AG08396 (cell line): ENCODE data around the gene TNS3.
"Not testable (repeated sequence)": the region's sequence is repeated elsewhere in the genome, so short reads cannot be mapped to it uniquely, and the experiment has no call there.

ENCODE experiments used
- DNase-seq: peaks from one replicate; pipeline ENCODE4 v3.0.0; 2012; ENCODE audit warnings: low spot score, mixed read lengths

Gene TNS3

GRCh38 chr7:47602272-47603004 is 20.5 kb upstream of the TNS3 start:
- DNase-seq, result no peak

- DNase-seq, result no peak
Measured at GRCh38 chr7:47601881-47602249, 20.0 kb upstream of the TNS3 start.

GRCh38 chr7:47601119-47601880 is 19.4 kb upstream of the TNS3 start:
- no peak for DNase-seq

GRCh38 chr7:47600199-47601118 is 18.5 kb upstream of the TNS3 start:
- DNase-seq, result no peak

GRCh38 chr7:47597379-47597778 is 15.5 kb upstream of the TNS3 start:
- no peak for DNase-seq

- no peak for DNase-seq
Measured at GRCh38 chr7:47596502-47597202, 14.7 kb upstream of the TNS3 start.

GRCh38 chr7:47594406-47594805 is 12.5 kb upstream of the TNS3 start:
- no peak for DNase-seq

- peak; percentile 70 for DNase-seq
Measured at GRCh38 chr7:47591655-47592572, 10.0 kb upstream of the TNS3 start.

- no peak for DNase-seq
Measured at GRCh38 chr7:47591089-47591654, 9.3 kb upstream of the TNS3 start.

- DNase-seq, result not testable (repeated sequence)
Measured at GRCh38 chr7:47590215-47590614, 8.3 kb upstream of the TNS3 start.

- DNase-seq, result no peak
Measured at GRCh38 chr7:47588704-47589225, 6.9 kb upstream of the TNS3 start.

- DNase-seq, result no peak
Measured at GRCh38 chr7:47587976-47588375, 6.1 kb upstream of the TNS3 start.

GRCh38 chr7:47587351-47587750 is 5.4 kb upstream of the TNS3 start:
- no peak for DNase-seq

GRCh38 chr7:47586925-47587324 is 5.0 kb upstream of the TNS3 start:
- no peak for DNase-seq

- not testable (repeated sequence) for DNase-seq
Measured at GRCh38 chr7:47586161-47586670, 4.3 kb upstream of the TNS3 start.

GRCh38 chr7:47584536-47584895 is 2.6 kb upstream of the TNS3 start:
- DNase-seq, result no peak

GRCh38 chr7:47583739-47584535 is 2.0 kb upstream of the TNS3 start:
- DNase-seq, result no peak

- DNase-seq, result no peak
Measured at GRCh38 chr7:47582764-47583738, 1.1 kb upstream of the TNS3 start.
